Lung microvascular endothelial cell (primary cell): Measurements from ENCODE around the gene MRPL43. TPM values are rescaled to one million over a fixed set of nuclear protein-coding genes. Genes with fewer than 3 reads are reported as not detected.
"Not testable (repeated sequence)": the region's sequence is repeated elsewhere in the genome, so short reads cannot be mapped to it uniquely, and the experiment has no call there.

ENCODE experiments used
- DNase-seq, 2 donors: peaks; one replicate each; pipeline versions ENCODE4 v3.0.0 to v3.0.0-alpha.2; 2010; ENCODE audit warnings: low read depth in 2 of 2
- total RNA-seq: library from RNA; depleted of rRNA; stranded (reverse); fragments of >200 nt; gene quantifications from 2 replicates; pipeline ENCODE4 v1.2.1, GENCODE V29; 2014

The MRPL43 gene
- total RNA-seq, 1 donor from 2014 or later = 46.4 TPM

DNA sequence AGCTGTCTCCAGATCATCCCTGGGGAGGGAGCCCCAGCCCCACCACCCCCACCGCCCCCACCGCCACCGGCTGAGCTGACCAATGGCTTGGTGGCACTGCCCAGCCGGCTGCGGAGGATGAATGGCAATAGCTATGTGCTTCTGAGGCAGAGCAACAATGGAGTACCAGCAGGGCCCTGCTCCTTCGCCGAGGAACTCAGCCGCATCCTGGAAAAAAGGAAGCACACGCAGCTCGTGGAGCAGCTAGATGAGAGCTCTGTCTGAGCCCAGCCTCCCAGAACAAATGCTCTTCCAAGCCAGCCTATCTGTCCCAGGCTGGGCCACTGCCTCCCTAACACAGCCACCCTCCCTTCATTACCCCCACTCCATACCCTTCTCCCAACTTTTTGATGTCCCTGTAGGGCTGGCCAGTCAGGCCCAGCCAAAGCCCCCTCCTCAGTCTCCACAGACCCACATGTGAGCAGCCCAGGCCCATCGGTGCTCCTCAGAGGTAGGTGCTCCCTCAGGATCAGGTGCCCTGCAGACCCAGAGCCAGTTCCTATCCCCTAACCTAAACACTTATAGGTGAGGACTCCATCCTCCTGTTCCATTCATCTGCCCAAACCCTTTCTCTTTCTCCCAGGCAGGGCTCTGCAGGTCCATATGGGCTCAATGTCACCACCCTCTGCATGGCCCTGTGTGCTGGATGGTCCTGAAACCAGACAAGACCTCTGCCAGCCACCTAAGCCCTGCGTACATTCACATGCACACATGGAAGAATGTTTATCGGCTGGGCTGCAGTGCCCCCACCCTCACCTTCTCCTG lies 3.2 kb downstream of the MRPL43 start:
- DNase-seq = no peak

DNA sequence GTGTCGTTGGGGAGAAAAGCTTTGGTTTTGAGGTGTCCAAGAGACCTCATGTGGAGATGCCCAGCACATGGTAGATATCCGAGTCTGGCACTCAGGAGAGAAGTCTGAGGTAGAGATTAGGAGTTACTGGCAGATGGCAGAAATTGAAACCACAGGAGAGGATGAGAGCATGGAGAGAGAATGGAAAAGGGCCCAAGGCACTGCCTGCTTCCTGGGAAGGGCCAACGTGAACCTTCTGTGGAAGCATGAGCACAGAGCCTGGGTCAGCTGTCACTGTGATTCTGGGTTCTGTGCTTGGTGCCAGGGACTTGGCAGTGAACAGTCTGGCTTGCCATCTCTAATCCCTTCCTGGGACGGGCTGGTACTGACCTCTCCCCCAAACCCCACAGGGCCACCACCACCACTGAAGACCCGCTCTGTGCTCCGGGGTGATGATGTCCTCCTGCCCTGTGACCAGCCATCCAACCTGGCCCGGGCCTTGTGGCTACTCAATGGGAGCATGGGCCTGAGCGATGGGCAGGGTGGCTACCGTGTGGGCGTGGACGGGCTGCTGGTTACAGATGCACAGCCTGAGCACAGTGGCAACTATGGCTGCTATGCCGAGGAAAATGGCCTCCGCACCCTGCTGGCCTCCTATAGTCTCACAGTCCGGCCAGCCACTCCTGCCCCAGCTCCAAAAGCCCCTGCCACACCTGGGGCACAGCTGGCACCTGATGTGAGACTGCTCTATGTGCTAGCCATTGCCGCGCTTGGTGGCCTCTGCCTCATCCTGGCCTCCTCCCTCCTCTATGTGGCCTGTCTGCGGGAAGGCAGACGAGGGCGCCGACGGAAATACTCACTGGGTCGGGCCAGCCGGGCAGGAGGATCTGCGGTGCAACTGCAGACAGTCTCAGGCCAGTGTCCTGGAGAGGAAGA lies 4.1 kb downstream of the MRPL43 start:
- no peak for DNase-seq

DNA sequence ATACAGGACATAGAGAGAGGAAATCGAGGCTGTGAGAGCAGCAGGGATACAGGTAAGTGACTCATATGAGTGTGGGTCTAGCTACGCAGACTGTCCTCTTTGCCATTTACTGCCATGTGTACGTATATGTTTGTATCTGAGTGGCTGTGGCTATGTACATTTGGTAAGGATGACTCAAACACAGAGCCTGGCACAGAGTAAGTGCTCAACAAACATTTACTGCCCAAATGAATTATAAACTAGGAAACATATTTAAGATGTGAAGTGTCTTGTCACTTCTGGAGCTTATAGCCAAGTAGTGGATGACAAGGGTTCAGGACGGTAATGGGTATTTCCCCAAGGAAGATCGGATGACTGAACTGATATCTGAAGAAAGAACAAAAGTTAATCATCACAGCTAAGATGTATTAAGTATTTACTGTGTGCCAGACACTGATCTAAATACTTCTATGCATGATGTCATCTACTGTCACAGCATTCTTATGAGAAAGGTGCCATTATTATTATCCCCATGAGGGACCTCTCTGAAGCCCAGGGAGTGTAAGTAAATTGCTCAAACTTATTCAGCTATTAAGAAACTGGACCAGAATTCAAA lies 6.0 kb downstream of the MRPL43 start:
- DNase-seq = no peak

DNA sequence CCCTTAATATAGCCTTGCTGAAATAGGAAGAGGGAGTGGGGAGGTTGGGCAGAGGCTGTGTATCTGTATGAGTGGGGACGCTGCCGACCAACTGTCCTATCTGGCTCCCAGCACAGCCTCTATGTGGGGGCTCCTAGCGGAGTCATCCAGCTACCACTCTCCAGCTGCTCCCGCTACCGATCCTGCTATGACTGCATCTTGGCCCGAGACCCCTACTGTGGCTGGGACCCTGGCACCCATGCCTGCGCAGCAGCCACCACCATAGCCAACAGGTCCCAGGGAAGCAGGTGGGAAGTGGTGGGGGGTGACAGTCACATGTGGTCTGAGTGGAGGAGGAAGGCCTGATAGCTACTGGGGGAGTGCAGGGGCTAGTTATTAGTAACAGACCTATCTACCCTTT lies 6.6 kb downstream of the MRPL43 start:
- no peak for DNase-seq

DNA sequence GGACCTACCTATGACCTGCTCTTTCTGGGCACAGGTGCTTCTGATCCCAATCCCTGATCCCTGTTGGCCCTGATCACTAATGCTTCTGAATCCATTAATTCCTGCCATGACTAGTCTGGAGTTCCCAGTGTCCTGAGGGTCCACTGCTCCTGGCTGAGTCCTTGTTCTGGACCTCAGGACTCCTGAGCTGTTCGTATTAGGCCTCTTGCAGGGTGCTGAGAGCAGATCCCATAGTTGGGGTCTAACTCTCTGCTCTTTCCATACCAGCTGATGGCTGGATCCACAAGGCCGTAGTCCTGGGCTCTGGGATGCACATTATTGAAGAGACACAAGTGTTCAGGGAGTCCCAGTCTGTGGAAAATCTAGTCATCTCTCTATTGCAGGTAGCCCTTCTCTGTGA lies 7.0 kb downstream of the MRPL43 start:
- DNase-seq = no peak

DNA sequence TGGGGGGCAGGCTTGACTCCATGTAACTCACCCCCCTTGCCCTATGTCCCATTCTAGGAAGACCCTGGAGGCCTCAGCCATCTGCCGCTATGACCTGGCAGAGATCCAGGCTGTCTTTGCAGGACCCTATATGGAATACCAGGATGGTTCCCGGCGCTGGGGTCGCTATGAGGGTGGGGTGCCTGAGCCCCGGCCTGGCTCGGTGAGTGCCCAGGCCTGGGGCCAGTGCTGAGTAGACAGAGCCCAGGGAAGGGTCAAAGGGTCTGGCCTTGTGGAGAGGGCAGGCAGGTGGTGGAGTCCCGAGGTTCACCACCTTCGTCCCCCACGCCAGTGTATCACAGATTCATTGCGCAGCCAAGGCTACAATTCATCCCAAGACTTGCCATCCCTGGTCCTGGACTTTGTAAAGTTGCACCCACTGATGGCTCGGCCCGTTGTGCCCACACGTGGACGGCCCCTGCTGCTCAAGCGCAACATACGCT lies 7.5 kb downstream of the MRPL43 start:
- no peak for DNase-seq

DNA sequence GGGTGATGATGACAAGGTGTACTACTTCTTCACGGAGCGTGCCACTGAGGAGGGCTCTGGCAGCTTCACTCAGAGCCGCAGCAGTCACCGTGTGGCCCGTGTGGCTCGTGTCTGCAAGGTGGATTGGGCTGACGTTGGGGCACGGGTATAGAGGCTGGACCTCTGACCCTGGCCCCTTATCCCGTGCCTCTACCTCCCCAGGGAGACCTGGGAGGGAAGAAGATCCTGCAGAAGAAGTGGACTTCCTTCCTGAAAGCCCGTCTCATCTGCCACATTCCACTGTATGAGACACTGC lies 8.4 kb downstream of the MRPL43 start:
- no peak for DNase-seq

DNA sequence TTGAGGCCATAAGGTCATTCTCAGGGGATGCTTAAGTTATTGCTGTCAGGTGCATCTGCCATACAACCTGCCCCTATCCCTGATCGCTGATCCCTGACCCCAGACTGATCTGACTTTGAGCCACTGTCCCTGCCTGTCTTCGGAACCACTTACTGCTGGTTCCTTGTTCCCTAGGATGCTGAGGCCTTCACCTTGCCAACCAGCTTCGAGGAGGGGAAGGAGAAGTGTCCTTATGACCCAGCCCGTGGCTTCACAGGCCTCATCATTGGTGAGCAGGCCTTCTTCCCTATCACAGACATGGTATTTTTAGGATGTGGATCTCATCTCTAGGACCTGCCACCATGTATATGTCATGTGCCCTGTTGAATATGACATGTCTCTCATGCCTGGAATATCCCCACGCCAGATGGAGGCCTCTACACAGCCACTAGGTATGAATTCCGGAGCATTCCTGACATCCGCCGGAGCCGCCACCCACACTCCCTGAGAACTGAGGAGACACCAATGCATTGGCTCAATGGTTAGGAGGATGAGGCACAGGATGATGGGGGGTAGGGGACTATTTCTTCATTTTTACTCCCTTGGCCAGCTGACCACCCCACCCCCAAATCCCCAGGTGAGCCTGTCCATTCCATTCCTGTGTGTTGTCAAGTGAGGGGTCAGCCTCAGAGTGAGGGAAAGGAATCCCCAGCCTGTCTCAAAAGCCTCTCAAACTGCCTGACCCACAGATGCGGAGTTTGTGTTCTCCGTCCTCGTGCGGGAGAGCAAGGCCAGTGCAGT lies 9.0 kb downstream of the MRPL43 start:
- DNase-seq = no peak

DNA sequence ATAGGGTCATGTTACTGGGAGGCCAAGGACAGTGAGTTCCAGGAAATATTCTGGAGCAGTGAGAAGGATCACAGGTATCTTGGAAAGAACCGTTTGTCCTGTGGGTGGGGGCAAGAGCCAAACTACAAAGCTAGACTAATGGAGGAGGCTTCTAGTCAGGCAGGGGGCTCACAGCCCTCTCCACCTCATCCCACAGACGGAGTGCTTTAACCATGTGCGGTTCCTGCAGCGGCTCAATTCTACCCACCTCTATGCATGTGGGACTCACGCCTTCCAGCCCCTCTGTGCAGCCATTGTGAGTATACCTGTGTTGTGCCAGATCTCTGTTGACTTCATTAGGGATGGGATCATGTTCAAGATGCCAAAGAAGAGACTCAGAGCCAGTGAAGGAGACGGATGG lies 9.9 kb downstream of the MRPL43 start:
- DNase-seq = no peak

DNA sequence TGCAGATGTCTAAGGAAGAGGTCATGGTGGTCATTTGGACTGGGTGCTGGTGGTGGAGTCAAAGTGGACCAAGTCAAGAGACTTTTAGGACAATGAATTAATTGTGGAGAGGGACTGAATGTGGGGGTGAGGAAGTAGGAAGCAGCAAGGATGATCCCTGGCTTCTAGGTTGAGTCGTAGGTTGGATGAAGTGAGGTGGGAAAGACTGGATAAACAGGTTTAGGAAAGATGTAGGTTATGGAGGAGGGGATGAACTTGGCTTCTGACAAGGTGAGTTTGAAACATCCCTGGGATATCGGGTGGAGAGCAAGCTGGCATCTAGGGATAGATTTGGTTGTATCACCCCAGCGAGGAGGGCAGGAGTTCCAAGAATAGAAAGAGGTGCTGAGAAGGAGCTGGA lies 10.4 kb downstream of the MRPL43 start:
- DNase-seq = no peak

DNA sequence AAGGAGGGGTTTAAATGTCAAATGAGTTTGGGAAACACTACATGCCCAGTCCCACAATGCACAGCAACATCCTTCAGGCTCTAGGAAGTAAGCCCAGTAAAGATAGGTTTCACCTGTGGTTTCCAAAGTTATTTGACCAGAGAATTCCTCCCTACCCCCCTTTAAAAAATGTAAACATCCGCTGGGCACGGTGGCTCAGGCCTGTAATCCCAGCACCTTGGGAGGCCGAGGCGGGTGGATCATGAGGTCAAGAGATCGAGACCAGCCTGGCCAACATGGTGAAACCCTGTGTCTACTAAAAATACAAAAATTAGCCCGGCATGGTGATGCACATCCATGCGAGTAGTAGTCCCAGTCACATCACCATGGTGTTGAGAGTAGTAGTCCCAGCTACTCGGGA lies 11.9 kb downstream of the MRPL43 start:
- not testable (repeated sequence) for DNase-seq

DNA sequence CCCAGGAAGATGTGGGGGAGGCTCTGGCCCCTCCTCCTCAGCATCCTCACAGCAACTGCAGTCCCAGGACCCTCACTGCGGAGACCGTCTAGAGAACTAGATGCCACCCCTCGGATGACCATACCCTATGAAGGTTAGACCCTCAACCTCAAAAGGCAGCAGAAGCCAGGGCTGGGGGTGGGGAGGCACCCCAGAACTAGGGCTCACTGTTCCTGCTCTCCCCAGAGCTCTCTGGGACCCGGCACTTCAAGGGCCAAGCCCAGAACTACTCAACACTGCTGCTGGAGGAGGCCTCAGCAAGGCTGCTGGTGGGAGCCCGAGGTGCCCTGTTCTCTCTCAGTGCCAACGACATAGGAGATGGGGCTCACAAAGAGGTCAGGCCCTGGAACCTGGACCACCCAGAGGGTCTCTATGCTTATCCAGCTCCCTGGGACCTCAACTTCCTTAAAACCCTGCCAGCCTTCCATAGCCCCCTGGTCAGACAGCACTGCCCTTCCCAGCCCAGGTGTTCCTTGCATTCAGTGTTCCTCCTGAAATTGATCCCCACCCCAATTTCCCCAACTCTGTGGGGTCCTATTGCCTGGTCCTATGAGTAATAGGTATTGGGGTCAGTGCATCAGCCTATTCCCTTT lies 14.3 kb downstream of the MRPL43 start:
- no peak for DNase-seq

DNA sequence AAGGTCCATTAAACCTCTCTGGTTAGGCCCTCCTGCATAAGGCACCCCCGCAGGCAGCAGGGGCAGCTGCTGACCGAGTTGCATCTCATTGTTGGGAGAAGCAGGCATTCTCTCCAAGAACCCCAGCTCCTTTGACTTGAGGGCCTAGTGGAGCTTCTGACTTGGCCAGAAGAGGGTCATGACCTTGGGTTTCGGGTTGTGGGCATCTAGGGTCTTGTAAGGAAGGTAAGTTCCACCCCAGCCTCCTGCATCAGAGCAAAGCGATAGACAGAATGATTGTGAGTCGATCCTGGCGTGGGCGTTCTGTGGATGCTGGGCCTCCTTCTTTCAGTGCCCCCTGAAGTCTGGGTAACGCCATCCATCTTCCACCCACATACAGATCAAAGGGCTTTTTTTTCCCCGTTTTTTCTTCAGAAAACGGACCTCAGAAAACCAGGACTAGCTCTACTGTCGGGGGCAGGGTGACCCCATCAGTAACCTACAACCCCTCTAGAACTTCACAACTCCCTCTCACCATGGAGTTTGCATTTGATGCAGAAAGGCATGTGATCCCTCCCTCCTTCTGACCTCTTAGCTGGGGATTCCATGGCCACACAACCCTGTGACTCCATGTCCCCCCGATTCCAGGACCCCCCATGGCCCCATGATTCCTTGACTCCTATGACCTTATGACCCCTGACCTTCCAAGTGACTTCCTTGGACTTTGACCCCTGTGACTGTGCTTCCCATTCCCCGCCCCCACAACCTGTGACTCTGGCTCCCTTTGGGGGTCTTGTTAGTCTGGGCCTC lies 15.0 kb downstream of the MRPL43 start:
- no peak for DNase-seq

DNA sequence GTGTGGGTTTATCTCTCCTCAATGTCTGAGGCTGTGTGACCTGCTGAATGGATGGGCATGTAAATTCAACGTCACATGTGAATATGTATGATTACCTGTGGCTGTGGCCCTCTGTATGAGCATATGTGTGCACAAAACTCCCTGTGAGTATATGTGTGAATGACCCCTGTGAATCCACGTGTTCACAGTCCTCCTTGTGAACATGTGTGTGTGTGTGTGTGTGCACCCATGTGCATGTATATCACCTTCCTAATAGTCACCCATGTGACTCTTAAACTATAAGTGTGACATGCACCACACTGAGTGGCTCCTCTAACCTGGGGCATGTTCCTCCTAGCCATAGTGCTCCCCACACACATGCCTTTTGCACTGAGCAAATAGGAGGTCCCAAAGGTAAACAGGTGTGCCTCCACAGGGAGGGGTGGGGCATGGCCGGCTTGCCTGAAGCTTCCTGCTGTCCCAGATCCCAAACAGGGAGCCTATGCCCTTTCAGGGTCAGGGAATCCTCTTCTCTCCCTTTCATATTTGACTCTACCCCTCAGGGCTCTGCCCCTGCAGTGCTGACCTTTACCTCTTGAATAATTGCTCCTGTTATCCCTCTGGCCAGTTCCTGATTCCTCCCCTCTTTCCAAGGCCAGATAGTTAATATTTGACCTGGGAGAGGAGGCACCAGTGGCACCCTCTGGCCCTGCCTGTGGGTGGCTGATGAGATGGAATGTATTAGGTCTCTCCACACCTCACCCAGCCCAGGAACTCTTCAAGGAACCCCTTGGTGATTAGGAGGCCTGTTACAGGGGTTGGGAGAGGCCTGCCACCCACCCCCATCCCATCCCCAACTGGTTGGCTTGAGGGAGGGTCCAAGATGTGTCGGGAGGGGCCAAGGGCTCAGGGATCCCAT lies 16.1 kb downstream of the MRPL43 start:
- no peak for DNase-seq

DNA sequence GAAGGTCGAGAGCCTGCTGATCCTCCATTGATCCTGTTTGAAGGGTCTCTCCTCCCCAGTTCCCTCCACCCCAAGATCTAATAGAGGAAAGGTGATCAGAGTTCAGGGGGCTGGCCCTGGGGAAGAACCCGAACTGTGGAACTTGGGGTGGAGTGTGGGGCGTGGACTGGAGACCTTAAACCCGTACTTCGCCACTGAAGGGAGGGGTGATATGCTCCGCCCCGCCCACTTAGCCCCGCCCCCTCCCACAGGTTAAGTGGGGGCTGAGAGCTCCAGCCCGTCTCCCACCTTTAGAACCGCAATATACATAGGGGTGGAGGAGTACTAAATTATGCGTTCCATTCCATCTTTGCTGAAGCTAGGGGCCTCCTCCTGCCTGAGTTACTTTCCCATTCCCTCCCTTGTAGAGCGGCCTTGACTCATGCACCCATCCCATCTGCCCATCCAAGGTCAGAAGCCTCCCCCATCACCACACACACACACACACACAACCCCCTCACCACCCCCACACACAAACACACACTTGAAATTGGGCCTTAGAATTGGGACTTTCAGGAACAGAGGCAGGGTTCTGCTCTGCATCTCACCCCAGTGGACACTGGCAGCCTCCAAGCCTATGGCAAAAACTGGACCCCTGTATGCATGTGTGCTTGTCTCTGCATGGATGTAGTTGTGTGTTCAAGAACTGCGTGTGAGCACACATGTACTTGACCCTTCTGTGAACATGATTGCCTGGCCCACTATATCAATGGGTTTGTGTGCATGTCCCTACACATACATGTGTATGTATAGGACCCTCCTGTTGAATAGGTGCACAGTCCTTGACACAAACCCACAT lies 17.0 kb downstream of the MRPL43 start:
- no peak for DNase-seq

DNA sequence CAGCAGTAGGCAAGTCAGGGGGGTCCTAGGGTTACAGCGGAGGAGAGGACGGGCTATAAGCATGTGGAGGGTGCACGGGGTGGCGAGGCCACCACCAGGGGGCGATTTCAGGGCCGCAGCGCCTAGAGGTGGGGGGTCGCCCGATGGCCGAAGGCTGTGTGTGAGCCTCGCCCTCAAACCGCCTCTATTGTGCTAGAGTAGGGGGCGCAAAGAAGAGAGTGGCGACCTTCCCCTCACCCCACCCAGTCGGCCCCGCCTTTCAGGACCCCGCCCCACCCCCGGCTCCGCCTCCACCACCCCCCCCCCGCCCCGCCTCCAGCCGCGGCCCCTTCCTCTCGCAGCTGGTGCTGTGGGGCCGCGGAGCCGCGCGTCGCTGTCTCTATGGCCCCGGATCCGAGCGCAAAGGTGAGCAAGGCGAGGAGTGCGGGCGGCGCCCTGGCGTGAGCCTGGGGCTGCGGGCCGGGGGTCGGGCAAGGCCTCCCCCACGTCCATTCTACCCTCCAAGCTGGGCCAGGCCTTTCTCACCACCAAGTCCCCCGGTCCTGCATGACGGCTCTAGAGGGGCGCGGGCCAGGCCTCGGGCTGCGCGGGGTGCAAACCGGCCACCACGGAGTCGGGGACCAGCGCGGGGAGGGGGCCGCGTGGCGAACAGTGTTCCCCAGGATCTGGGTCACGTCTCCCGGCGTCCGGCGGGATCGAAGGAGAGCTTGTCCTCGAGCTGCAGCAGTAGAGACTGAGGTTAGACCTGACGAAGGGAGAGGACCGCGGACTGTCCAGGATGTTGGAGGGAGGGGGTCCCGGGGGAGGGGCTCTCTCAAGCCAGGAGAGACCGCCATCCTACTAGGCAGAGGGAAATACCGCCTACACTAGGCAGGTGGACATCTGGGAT lies 17.9 kb downstream of the MRPL43 start, which contains the start of gene SEMA4G:
TSS of gene SEMA4G (plus strand) at position 318 of the 889 bp plus-strand sequence. CDS start 3,409 bp downstream, outside the sequence.
- peak; percentile 29 to 56 for DNase-seq

DNA sequence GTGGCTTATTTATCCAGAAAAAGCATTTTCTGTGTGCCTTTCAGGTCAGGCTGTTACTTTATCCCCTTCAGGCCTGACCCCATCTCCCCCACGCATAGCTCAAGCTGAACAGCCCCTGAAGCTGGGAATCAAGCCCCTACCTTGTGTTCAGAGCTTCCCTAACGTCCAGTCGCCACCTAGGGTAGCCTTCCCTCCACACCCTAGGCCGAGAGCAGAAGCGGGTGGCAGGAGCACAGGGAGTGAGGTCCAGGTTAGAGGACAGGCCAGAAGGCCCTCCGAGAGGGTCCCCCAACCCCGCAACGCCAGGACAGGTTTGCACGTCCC lies 18.5 kb downstream of the MRPL43 start:
- DNase-seq = no peak
